Islet precursor cell (in vitro differentiated cells): ENCODE data around the gene SSTR4.
A peak's percentile ranks its signal among the peaks of the same experiment; 100 is the strongest.
"Not testable (repeated sequence)": the region's sequence is repeated elsewhere in the genome, so short reads cannot be mapped to it uniquely, and the experiment has no call there.

Experiments used
- DNase-seq: peaks from one replicate; pipeline ENCODE4 v3.0.0-alpha.2; 2018

SSTR4 gene

GRCh38 chr20:23034721-23035671 is at the start of gene SSTR4:
Gene SSTR4 (plus strand): TSS chr20:23035312. CDS start chr20:23035484, 172 bp downstream.
- peak; percentile 54 for DNase-seq

- DNase-seq = no peak
These were observed 48.5 kb upstream of the SSTR4 start for GRCh38 chr20:22986601-22987000.

- DNase-seq = not testable (repeated sequence)
These were observed 43.7 kb upstream of the SSTR4 start for GRCh38 chr20:22991424-22991823.

GRCh38 chr20:22993823-22994222 is 41.3 kb upstream of the SSTR4 start:
- no peak for DNase-seq

GRCh38 chr20:22995923-22996322 is 39.2 kb upstream of the SSTR4 start:
- no peak for DNase-seq

GRCh38 chr20:22998476-22998875 is 36.6 kb upstream of the SSTR4 start:
- DNase-seq = no peak

GRCh38 chr20:22999756-23000155 is 35.4 kb upstream of the SSTR4 start:
- no peak for DNase-seq

- DNase-seq = peak; percentile 61
These were observed 34.7 kb upstream of the SSTR4 start for GRCh38 chr20:23000232-23000947.

- no peak for DNase-seq
These were observed 32.8 kb upstream of the SSTR4 start for GRCh38 chr20:23002276-23002675.

- DNase-seq = no peak
These were observed 32.0 kb upstream of the SSTR4 start for GRCh38 chr20:23003077-23003635.

- no peak for DNase-seq
These were observed 31.1 kb upstream of the SSTR4 start for GRCh38 chr20:23003881-23004460.

- no peak for DNase-seq
These were observed 29.3 kb upstream of the SSTR4 start for GRCh38 chr20:23005776-23006175.

- DNase-seq = no peak
These were observed 27.6 kb upstream of the SSTR4 start for GRCh38 chr20:23007462-23007861.

- DNase-seq = no peak
These were observed 27.0 kb upstream of the SSTR4 start for GRCh38 chr20:23007886-23008655.

- no peak for DNase-seq
These were observed 26.4 kb upstream of the SSTR4 start for GRCh38 chr20:23008667-23009066.

- no peak for DNase-seq
These were observed 25.5 kb upstream of the SSTR4 start for GRCh38 chr20:23009636-23010035.

- no peak for DNase-seq
These were observed 25.0 kb upstream of the SSTR4 start for GRCh38 chr20:23010096-23010495.

- DNase-seq = no peak
These were observed 23.9 kb upstream of the SSTR4 start for GRCh38 chr20:23011008-23011721.

GRCh38 chr20:23013429-23013828 is 21.7 kb upstream of the SSTR4 start:
- no peak for DNase-seq

- no peak for DNase-seq
These were observed 17.6 kb upstream of the SSTR4 start for GRCh38 chr20:23017516-23017915.

- DNase-seq = no peak
These were observed 16.7 kb upstream of the SSTR4 start for GRCh38 chr20:23018432-23018831.

GRCh38 chr20:23018941-23019340 is 16.2 kb upstream of the SSTR4 start:
- peak; percentile 34 for DNase-seq
